SU-DHL-6 (cell line): Measurements from ENCODE around the gene AXIN1.

Experiments used
- H2AFZ ChIP-seq: fragments of 200-600 bp; sonication (generic); 2 replicates; pipeline ENCODE4 v1.6.1; 2014; ENCODE audit warnings: low read depth, mild to moderate bottlenecking, moderate library complexity, mixed read lengths, antibody characterized with exemption, low read length; ENCODE audit not compliant: severe bottlenecking
- H3F3A ChIP-seq: fragments of 200-600 bp; shearing (Covaris generic); 2 replicates; pipeline ENCODE4 v1.6.0; 2016; ENCODE audit warnings: antibody characterized with exemption, mild to moderate bottlenecking; ENCODE audit not compliant: insufficient read depth
- H3K27ac ChIP-seq: fragments of 200-600 bp; sonication (generic); 2 replicates; pipeline ENCODE4 v1.5.1; 2016; ENCODE audit warnings: low read depth, mild to moderate bottlenecking, low read length, moderate library complexity, mixed read lengths
- H3K27me3 ChIP-seq: fragments of 200-600 bp; sonication (generic), shearing (Covaris generic); 2 replicates; pipeline ENCODE4 v1.6.0; 2014; ENCODE audit warnings: mild to moderate bottlenecking, low read length
- H3K36me3 ChIP-seq: fragments of 200-600 bp; sonication (generic); 2 replicates; pipeline ENCODE4 v1.6.1; 2014; ENCODE audit warnings: mild to moderate bottlenecking, low read length, mixed read lengths
- H3K4me2 ChIP-seq: fragments of 300-600, 200-600 bp; shearing (Covaris generic), sonication (generic); 2 replicates; pipeline ENCODE4 v1.6.0; 2014; ENCODE audit warnings: low read length, low read depth, mild to moderate bottlenecking; ENCODE audit not compliant: poor library complexity, severe bottlenecking
- H3K4me3 ChIP-seq: fragments of 200-600 bp; sonication (generic); 2 replicates; pipeline ENCODE4 v1.5.1; 2014; ENCODE audit warnings: antibody characterized with exemption, low read length, mild to moderate bottlenecking, mixed read lengths; ENCODE audit not compliant: insufficient read depth, poor library complexity, severe bottlenecking
- H3K79me2 ChIP-seq: fragments of 200-600 bp; sonication (generic); 2 replicates; pipeline ENCODE4 v1.6.1; 2014; ENCODE audit warnings: mild to moderate bottlenecking, low read length, moderate library complexity; ENCODE audit not compliant: insufficient read depth
- H3K9ac ChIP-seq: fragments of 200-600 bp; sonication (generic); 2 replicates; pipeline ENCODE4 v1.7.0; 2014; ENCODE audit warnings: mild to moderate bottlenecking, low read length
- H3K9me2 ChIP-seq: fragments of 200-600 bp; sonication (generic); replicated peaks from 2 replicates; pipeline ENCODE4 v1.6.1; 2014; ENCODE audit warnings: low read length; ENCODE audit not compliant: insufficient read depth
- H3K9me3 ChIP-seq: fragments of 200-600 bp; sonication (generic); 2 replicates; pipeline ENCODE4 v1.6.1; 2014; ENCODE audit warnings: low read length, mixed read lengths; ENCODE audit not compliant: insufficient read depth
- H4K20me1 ChIP-seq: fragments of 200-600 bp; sonication (generic); 2 replicates; pipeline ENCODE4 v1.6.1; 2014; ENCODE audit warnings: low read depth, mild to moderate bottlenecking, antibody characterized with exemption, low read length, moderate library complexity, mixed read lengths
- CTCF ChIP-seq: fragments of 200-600 bp; sonication (generic); IDR thresholded peaks from one replicate; pipeline ENCODE4 v1.5.1; 2017; ENCODE audit warnings: antibody characterized with exemption, mild to moderate bottlenecking, low read length, moderate library complexity; ENCODE audit not compliant: insufficient read depth, poor library complexity, severe bottlenecking
- EZH2phosphoT487 ChIP-seq: fragments of 200-600 bp; sonication (generic), shearing (Covaris generic); conservative IDR thresholded peaks from 2 replicates; pipeline ENCODE4 v1.6.1; 2018; ENCODE audit warnings: mild to moderate bottlenecking, antibody characterized with exemption, low read length, moderate library complexity, mixed read lengths

The AXIN1 gene

GRCh38 chr16:265711-266110 is 86.8 kb downstream of the AXIN1 start:
- TF ChIP-seq CTCF (no peak), EZH2phosphoT487 (no peak)
- Histone ChIP-seq H3K79me2 (no peaks in the 10 kb centered on the region), H4K20me1 (no peaks in the 10 kb centered on the region), H3K9me3 (no peaks in the 10 kb centered on the region), H3K27ac (no peak overlapping the region), H3K9ac (no peak overlapping the region), H3K36me3 (no peaks in the 10 kb centered on the region), H3F3A (no peaks in the 10 kb centered on the region), H2AFZ (no peak overlapping the region), H3K27me3 (no peaks in the 10 kb centered on the region), H3K9me2 (no peaks in the 10 kb centered on the region), H3K4me3 (no peak overlapping the region), H3K4me2 (no peak overlapping the region)

DNA sequence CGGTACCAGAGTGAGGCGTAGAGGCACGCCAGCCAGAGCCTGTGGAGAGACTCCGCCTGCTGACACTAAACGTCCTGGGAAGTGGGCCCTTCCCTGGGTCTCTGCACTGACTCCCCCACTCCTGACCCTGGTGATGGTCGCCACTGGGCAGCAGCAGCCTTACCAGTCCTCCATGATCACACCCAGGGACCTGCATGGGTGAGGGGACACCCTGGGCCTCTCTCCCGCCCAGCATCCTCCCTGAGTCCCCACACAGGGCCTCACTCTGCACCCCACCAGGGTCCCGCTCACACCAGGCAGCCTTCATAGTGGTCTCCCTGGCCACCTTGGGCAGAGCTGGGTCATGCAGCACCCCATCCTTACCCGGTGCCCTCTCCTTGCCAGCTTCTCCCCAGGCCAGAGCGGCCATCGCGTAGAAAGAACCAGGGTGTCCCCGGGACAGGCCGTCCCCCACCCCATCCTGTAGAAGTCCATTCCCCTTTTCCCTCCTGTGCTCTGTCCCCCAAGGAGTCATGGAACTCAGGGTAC is 87.5 kb downstream of the AXIN1 start:
- no peak overlapping the region for H2AFZ ChIP-seq
- no peak overlapping the region for H3K4me3 ChIP-seq
- H3K9ac ChIP-seq: no peak overlapping the region
- H3K9me2 ChIP-seq: no peaks in the 10 kb centered on the region
- H3K79me2 ChIP-seq: no peaks in the 10 kb centered on the region
- TF ChIP-seq CTCF: no peak
- no peak for TF ChIP-seq EZH2phosphoT487
- no peak overlapping the region for H3K27ac ChIP-seq
- H3F3A ChIP-seq: no peaks in the 10 kb centered on the region
- no peaks in the 10 kb centered on the region for H4K20me1 ChIP-seq
- H3K9me3 ChIP-seq: no peaks in the 10 kb centered on the region
- no peaks in the 10 kb centered on the region for H3K27me3 ChIP-seq
- H3K4me2 ChIP-seq: no peak overlapping the region
- no peaks in the 10 kb centered on the region for H3K36me3 ChIP-seq

- Histone ChIP-seq H3K36me3 (no peaks in the 10 kb centered on the region), H3K4me2 (no peak overlapping the region), H3F3A (no peaks in the 10 kb centered on the region), H3K9me2 (no peaks in the 10 kb centered on the region), H3K9me3 (no peaks in the 10 kb centered on the region), H3K27ac (no peak overlapping the region), H3K9ac (no peak overlapping the region), H3K79me2 (no peaks in the 10 kb centered on the region), H3K4me3 (no peak overlapping the region), H2AFZ (no peak overlapping the region), H3K27me3 (no peaks in the 10 kb centered on the region), H4K20me1 (no peaks in the 10 kb centered on the region)
- no peak for TF ChIP-seq CTCF
- TF ChIP-seq EZH2phosphoT487: no peak
Measured at GRCh38 chr16:264440-264951, 88.0 kb downstream of the AXIN1 start.
